DMS 273 (cell line): Measurements from ENCODE around the gene MAD2L2.

Experiments
- DNase-seq: peaks from one replicate; lab custom pipeline; 2025; ENCODE audit not compliant: unreplicated experiment; lab: John Stamatoyannopoulos, UW

The MAD2L2 gene

GRCh38 chr1:11638121-11638520 is 42.8 kb downstream of the MAD2L2 start:
- DNase-seq, result no peak

- no peak for DNase-seq
Measured at GRCh38 chr1:11634365-11635192, 46.4 kb downstream of the MAD2L2 start.

GRCh38 chr1:11629184-11630016 is 51.5 kb downstream of the MAD2L2 start:
- DNase-seq, result peak; percentile 80

- no peak for DNase-seq
Measured at GRCh38 chr1:11628767-11629166, 52.2 kb downstream of the MAD2L2 start.

- DNase-seq, result no peak
Measured at GRCh38 chr1:11626551-11626950, 54.4 kb downstream of the MAD2L2 start.
